Liver (tissue), 9 donors: ENCODE results near the gene MYL6B. TPM values are rescaled to one million over a fixed set of nuclear protein-coding genes. Genes with fewer than 3 reads are reported as not detected.

ENCODE experiments used
- DNase-seq: peaks from one replicate; pipeline ENCODE4 v3.0.0-alpha.2; 2017; ENCODE audit warnings: low spot score
- H3K27ac ChIP-seq, 2 donors: one replicate each; pipeline ENCODE4 v1.7.0; 2013; ENCODE audit warnings: inconsistent platforms in 2 of 2, low read length in 2 of 2, control low read depth in 1 of 2, low read depth in 1 of 2, mild to moderate bottlenecking in 1 of 2
- H3K27me3 ChIP-seq, 4 donors: one replicate each; pipeline versions ENCODE4 v1.6.1 to v1.7.0; 2013; ENCODE audit warnings: low read length in 3 of 4, inconsistent platforms in 1 of 4, mild to moderate bottlenecking in 1 of 4, moderate library complexity in 1 of 4; ENCODE audit not compliant: control insufficient read depth in 4 of 4, insufficient read depth in 4 of 4
- H3K36me3 ChIP-seq, 4 donors: one replicate each; pipeline versions ENCODE4 v1.6.1 to v1.7.0; 2013; ENCODE audit warnings: low read length in 3 of 4, mild to moderate bottlenecking in 3 of 4, low read depth in 1 of 4, moderate library complexity in 1 of 4; ENCODE audit not compliant: control insufficient read depth in 4 of 4, insufficient read depth in 3 of 4
- H3K4me1 ChIP-seq, 4 donors: one replicate each; pipeline versions ENCODE4 v1.6.1 to v1.7.0; 2013; ENCODE audit warnings: low read length in 3 of 4, mild to moderate bottlenecking in 3 of 4, moderate library complexity in 1 of 4; ENCODE audit not compliant: control insufficient read depth in 4 of 4, insufficient read depth in 4 of 4
- H3K4me3 ChIP-seq, 3 donors: one replicate each; pipeline versions ENCODE4 v1.6.1 to v1.7.0; 2013; ENCODE audit warnings: low read length in 3 of 3, control low read depth in 1 of 3, low read depth in 1 of 3, mild to moderate bottlenecking in 1 of 3
- H3K9ac ChIP-seq, 2 donors: one replicate each; pipeline ENCODE4 v1.7.0; 2013; ENCODE audit warnings: low read length in 2 of 2, mild to moderate bottlenecking in 2 of 2, moderate library complexity in 2 of 2, control low read depth in 1 of 2, low read depth in 1 of 2
- H3K9me3 ChIP-seq, 4 donors: one replicate each; pipeline versions ENCODE4 v1.6.1 to v1.7.0; 2013; ENCODE audit warnings: low read length in 3 of 4; ENCODE audit not compliant: control insufficient read depth in 4 of 4
- CTCF ChIP-seq: fragments of 150-350 bp; IDR thresholded peaks from 2 replicates; pipeline ENCODE4 v1.5.1; 2017; ENCODE audit warnings: improper control_type of control experiment, low read depth, low read length; ENCODE audit not compliant: missing input control
- EGR1 ChIP-seq, 2 donors: IDR thresholded peaks; 2 replicates each; pipeline ENCODE4 v1.6.1; 2016 to 2018; ENCODE audit warnings: antibody characterized with exemption in 2 of 2, low read depth in 2 of 2
- FOXA1 ChIP-seq: IDR thresholded peaks from 2 replicates; pipeline ENCODE4 v1.6.1; 2016; ENCODE audit warnings: antibody characterized with exemption
- FOXA2 ChIP-seq: IDR thresholded peaks from 2 replicates; pipeline ENCODE4 v1.6.1; 2016; ENCODE audit warnings: antibody characterized with exemption
- GABPA ChIP-seq, 2 donors: IDR thresholded peaks in 1 of 2; conservative IDR thresholded peaks in 1 of 2; 2 replicates each; pipeline ENCODE4 v1.6.1; 2016; ENCODE audit warnings: antibody characterized with exemption in 2 of 2, mild to moderate bottlenecking in 1 of 2, moderate library complexity in 1 of 2
- HNF4A ChIP-seq, 2 donors: conservative IDR thresholded peaks; 2 replicates each; pipeline ENCODE4 v1.6.1; 2016; ENCODE audit warnings: antibody characterized with exemption in 2 of 2, mild to moderate bottlenecking in 2 of 2
- HNF4G ChIP-seq: IDR thresholded peaks from 2 replicates; pipeline ENCODE4 v1.6.1; 2016; ENCODE audit warnings: antibody characterized with exemption
- JUND ChIP-seq, 2 donors: IDR thresholded peaks; 2 replicates each; pipeline ENCODE4 v1.6.1; 2016; ENCODE audit warnings: antibody characterized with exemption in 2 of 2
- NR2F2 ChIP-seq: IDR thresholded peaks from 2 replicates; pipeline ENCODE4 v1.6.1; 2016; ENCODE audit warnings: antibody characterized with exemption
- RAD21 ChIP-seq, 2 donors: IDR thresholded peaks; 2 replicates each; pipeline ENCODE4 v1.6.1; 2016; ENCODE audit warnings: antibody characterized with exemption in 2 of 2, mild to moderate bottlenecking in 2 of 2
- RXRA ChIP-seq, 2 donors: IDR thresholded peaks; 2 replicates each; pipeline ENCODE4 v1.6.1; 2017 to 2018; ENCODE audit warnings: antibody characterized with exemption in 2 of 2, mild to moderate bottlenecking in 1 of 2
- SP1 ChIP-seq: IDR thresholded peaks from 2 replicates; pipeline ENCODE4 v1.6.1; 2018; ENCODE audit warnings: antibody characterized with exemption, mild to moderate bottlenecking
- TAF1 ChIP-seq: conservative IDR thresholded peaks from 2 replicates; pipeline ENCODE4 v1.6.1; 2016; ENCODE audit warnings: antibody characterized with exemption, mild to moderate bottlenecking
- YY1 ChIP-seq: IDR thresholded peaks from 2 replicates; pipeline ENCODE4 v1.6.1; 2016; ENCODE audit warnings: antibody characterized with exemption, mild to moderate bottlenecking
- WGBS: extraction: QIAGEN DNeasy Blood & Tissue Kit; methylation state at CpG from one replicate; pipeline ENCODE4 v1.1.7; 2013; 5-methylcytosine and 5-hydroxymethylcytosine counted together
- polyA plus RNA-seq, 2 donors: library from polyadenylated mRNA; stranded (reverse) in 1 of 2; unstranded in 1 of 2; fragments of 200-250 nt in 1 of 2; fragments of >200 nt in 1 of 2; fragmentation: Nextera tagmentation in 1 of 2; extraction: Ambion mirVana in 1 of 2; gene quantifications; one replicate each; pipeline versions ENCODE4 v1.2.1 to v1.2.3, GENCODE V29; 2013 to 2015
- total RNA-seq, 2 donors: library from RNA; depleted of rRNA; stranded (reverse); fragments of >200 nt; gene quantifications; one replicate each; pipeline ENCODE4 v1.2.3, GENCODE V29; 2014
- TF ChIP-seq, protein P1 (sequence below): IDR thresholded peaks from 2 replicates; pipeline ENCODE4 v1.6.1; 2016; ENCODE audit warnings: antibody characterized with exemption
- TF ChIP-seq, protein P2 (sequence below): IDR thresholded peaks from 2 replicates; pipeline ENCODE4 v1.6.1; 2016; ENCODE audit warnings: antibody characterized with exemption, mild to moderate bottlenecking
- TF ChIP-seq, protein P3 (sequence below): IDR thresholded peaks from 2 replicates; pipeline ENCODE4 v1.6.1; 2016; ENCODE audit warnings: antibody characterized with exemption
- donor health status: healthy.
- donor health status: healthy.
- donor health status: healthy.
- donor health status: healthy.
- donor health status: healthy.

MYL6B gene
- total and polyA plus RNA-seq, 4 donors, result 3.7 to 14.2 (median 12.6) TPM

GRCh38 chr12:56161690-56162351 is 9.4 kb downstream of the MYL6B start:
- WGBS, result 84% methylated on average over 10 of the region's 10 CpGs
- Histone ChIP-seq H3K27ac (no peak overlapping the region), H3K36me3 (peaks cover 25 to 60% (median 50%) of the 10 kb centered on the region in 4 donors), H3K4me1 (peaks cover 0 to 36% (median 30%) of the 10 kb centered on the region in 4 donors), H3K9ac (peak overlapping the region in 1 of 2 donors; percentile 10), H3K4me3 (no peak overlapping the region), H3K9me3 (no peaks in the 10 kb centered on the region), H3K27me3 (no peaks in the 10 kb centered on the region)
- DNase-seq, result no peak
- TF ChIP-seq JUND (IDR thresholded peaks at IDR 0.05), result no peak
- no peak for TF ChIP-seq NR2F2
- no peak for TF ChIP-seq CTCF
- no peak for TF ChIP-seq TAF1
- TF ChIP-seq RAD21 (IDR thresholded peaks at IDR 0.05), result no peak
- no peak for TF ChIP-seq EGR1 (IDR thresholded peaks at IDR 0.05; ENCODE audit: low read depth in 2 of 2)
- TF ChIP-seq, protein P1, sequence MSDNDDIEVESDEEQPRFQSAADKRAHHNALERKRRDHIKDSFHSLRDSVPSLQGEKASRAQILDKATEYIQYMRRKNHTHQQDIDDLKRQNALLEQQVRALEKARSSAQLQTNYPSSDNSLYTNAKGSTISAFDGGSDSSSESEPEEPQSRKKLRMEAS, result no peak
- TF ChIP-seq, protein P2, sequence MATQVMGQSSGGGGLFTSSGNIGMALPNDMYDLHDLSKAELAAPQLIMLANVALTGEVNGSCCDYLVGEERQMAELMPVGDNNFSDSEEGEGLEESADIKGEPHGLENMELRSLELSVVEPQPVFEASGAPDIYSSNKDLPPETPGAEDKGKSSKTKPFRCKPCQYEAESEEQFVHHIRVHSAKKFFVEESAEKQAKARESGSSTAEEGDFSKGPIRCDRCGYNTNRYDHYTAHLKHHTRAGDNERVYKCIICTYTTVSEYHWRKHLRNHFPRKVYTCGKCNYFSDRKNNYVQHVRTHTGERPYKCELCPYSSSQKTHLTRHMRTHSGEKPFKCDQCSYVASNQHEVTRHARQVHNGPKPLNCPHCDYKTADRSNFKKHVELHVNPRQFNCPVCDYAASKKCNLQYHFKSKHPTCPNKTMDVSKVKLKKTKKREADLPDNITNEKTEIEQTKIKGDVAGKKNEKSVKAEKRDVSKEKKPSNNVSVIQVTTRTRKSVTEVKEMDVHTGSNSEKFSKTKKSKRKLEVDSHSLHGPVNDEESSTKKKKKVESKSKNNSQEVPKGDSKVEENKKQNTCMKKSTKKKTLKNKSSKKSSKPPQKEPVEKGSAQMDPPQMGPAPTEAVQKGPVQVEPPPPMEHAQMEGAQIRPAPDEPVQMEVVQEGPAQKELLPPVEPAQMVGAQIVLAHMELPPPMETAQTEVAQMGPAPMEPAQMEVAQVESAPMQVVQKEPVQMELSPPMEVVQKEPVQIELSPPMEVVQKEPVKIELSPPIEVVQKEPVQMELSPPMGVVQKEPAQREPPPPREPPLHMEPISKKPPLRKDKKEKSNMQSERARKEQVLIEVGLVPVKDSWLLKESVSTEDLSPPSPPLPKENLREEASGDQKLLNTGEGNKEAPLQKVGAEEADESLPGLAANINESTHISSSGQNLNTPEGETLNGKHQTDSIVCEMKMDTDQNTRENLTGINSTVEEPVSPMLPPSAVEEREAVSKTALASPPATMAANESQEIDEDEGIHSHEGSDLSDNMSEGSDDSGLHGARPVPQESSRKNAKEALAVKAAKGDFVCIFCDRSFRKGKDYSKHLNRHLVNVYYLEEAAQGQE, result no peak
- TF ChIP-seq SP1, result no peak

DNA sequence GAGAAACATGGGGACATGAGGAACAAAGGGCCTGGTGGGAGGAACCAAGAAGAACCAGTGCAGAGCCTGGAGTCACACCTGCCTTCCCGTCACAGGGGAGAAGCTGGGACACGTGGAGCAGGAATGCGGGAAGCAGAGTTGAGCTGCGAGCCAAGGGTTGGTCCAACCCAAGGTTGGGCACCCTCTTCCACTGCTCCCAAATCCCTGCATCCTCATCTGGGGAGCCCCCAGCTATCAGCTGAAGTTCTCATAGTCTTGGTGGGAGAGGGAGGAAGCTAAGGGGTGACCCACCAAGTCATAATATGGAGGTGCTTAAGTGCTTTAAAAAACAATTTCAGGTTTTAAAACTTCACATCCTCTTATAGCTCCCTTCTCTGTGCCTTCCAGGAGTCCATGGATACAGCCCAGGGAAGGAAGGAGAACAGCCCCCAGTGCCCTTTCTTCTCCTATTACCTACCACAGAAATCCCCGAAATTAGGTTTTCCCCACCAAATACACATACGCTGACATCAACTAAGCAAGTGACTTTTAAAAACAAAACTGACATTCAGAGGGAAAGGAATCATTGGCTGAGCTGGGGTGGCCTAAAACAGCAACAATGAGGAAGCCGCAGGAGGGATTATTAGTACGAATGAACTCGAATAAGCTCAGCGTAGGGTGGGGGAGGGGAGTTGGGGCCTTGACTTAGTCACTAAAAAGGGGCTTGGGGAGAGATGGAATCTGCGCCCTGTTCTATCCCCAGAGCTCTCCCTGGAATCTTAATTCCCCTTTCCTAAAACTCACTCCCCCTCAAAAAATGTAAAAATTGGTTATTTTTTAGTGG is 10.3 kb downstream of the MYL6B start:
- peaks cover 0 to 29% (median 25%) of the 10 kb centered on the region in 4 donors for H3K4me1 ChIP-seq
- no peaks in the 10 kb centered on the region for H3K27me3 ChIP-seq
- DNase-seq, result no peak
- no peak overlapping the region for H3K9ac ChIP-seq
- H3K36me3 ChIP-seq, result peaks cover 25 to 64% (median 54%) of the 10 kb centered on the region in 4 donors
- H3K27ac ChIP-seq, result no peak overlapping the region
- H3K4me3 ChIP-seq, result no peak overlapping the region
- WGBS, result 80% methylated on average over 11 of the region's 11 CpGs
- no peaks in the 10 kb centered on the region for H3K9me3 ChIP-seq
- TF ChIP-seq, protein P2, result no peak
- TF ChIP-seq GABPA (IDR thresholded peaks at IDR 0.05 in 1 of 2, conservative IDR thresholded peaks at IDR 0.05 in 1 of 2) (no peak), CTCF (no peak), JUND (IDR thresholded peaks at IDR 0.05) (no peak), EGR1 (IDR thresholded peaks at IDR 0.05; ENCODE audit: low read depth in 2 of 2) (no peak), TAF1 (no peak), FOXA2 (no peak), FOXA1 (no peak), HNF4G (no peak), YY1 (no peak), RXRA (IDR thresholded peaks at IDR 0.05) (no peak), HNF4A (conservative IDR thresholded peaks at IDR 0.05) (no peak), NR2F2 (no peak)
- TF ChIP-seq, protein P1, result no peak
- TF ChIP-seq, protein P3, sequence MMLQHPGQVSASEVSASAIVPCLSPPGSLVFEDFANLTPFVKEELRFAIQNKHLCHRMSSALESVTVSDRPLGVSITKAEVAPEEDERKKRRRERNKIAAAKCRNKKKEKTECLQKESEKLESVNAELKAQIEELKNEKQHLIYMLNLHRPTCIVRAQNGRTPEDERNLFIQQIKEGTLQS, result no peak
